ENCODE data around the gene NOP9. TPM values are rescaled to one million over a fixed set of nuclear protein-coding genes. Genes with fewer than 3 reads are reported as not detected.
"Not testable (repeated sequence)": the region's sequence is repeated elsewhere in the genome, so short reads cannot be mapped to it uniquely, and the experiment has no call there.

NOP9 gene
- total RNA-seq, 1 experiment from 2014 or later = 29.8 TPM

DNA sequence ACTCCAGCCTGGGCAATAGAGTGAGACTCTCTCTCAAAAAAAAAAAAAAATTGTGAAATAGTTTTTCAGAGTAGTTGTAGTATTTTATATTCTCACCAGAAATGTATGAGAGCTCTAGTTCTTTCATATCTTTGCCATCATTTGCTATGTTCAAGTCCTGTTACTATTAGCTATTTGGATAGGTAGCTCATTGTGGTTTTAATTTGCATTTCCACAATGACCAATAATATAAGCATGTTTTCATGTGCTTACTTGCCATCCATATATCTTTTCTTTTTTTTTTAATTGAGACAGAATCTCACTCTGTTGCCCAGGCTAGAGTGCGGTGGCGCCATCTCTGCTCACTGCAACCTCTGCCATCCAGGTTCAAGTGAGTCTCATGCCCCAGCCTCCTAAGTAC is 48.5 kb downstream of the NOP9 start:
- no TSS peak for BruUV-seq (replicated peaks)
- H3K4me3 Mint-ChIP-seq (ENCODE audit: unreplicated experiment) = no peak overlapping the region
- no peak for DNase-seq (ENCODE audit: unreplicated experiment)

DNA sequence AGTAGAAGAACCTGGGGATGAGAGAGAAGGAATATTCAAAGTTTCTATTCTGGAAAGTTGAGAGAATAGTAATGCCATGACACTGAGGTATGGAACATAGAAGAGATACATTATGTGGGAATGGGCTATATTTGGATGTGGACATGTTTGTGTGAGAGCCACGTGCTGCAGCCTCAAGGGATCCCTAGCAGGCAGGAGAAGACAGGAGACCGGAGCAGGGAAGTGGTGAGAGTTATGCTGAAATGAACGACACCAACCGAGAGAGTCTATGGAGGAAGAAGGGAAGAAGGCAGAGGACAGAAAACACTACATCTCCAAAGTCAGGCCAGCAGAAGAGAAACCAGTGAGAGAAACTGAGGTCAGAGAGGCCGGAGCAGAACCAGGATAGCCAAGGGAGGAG is 50.1 kb downstream of the NOP9 start:
- intact Hi-C loops (cut with micrococcal nuclease) = no loop called here
- TF ChIP-seq CTCF (IDR thresholded peaks at IDR 0.05; ENCODE audit: unreplicated experiment) = no peak
- Mint-ChIP-seq H3K36me3 (ENCODE audit: insufficient read depth, unreplicated experiment) (no peaks in the 10 kb centered on the region), H3K4me3 (ENCODE audit: unreplicated experiment) (no peak overlapping the region), H3K27ac (ENCODE audit: low read depth, unreplicated experiment) (no peak overlapping the region), H3K4me1 (ENCODE audit: insufficient read depth, unreplicated experiment) (peaks cover 18% of the 10 kb centered on the region), H3K9me3 (ENCODE audit: unreplicated experiment) (no peaks in the 10 kb centered on the region), H3K27me3 (ENCODE audit: insufficient read depth, unreplicated experiment) (peaks cover 16% of the 10 kb centered on the region)
- POLR2A ChIA-PET = interaction anchor here (0.8 to 3.0 kb wide), 2 partner anchors 86 to 93 kb away, joined by 3 to 11 read pairs; partner anchors contain the start of gene SDR39U1
- BruUV-seq (replicated peaks) = no TSS peak
- CTCF ChIA-PET = interaction anchor here (0.6 to 5.6 kb wide), 9 partner anchors 10 to 82 kb away, joined by 3 to 40 read pairs (median 4); partner anchors contain the start of gene ADCY4
- DNase-seq (ENCODE audit: unreplicated experiment) = no peak

More for the DNA sequence above, 48.5 kb downstream of the NOP9 start:
- Mint-ChIP-seq H3K36me3 (ENCODE audit: insufficient read depth, unreplicated experiment) (no peaks in the 10 kb centered on the region), H3K9me3 (ENCODE audit: unreplicated experiment) (no peaks in the 10 kb centered on the region), H3K27ac (ENCODE audit: low read depth, unreplicated experiment) (no peak overlapping the region), H3K4me1 (ENCODE audit: insufficient read depth, unreplicated experiment) (peaks cover 8% of the 10 kb centered on the region), H3K27me3 (ENCODE audit: insufficient read depth, unreplicated experiment) (peaks cover 27% of the 10 kb centered on the region)
- intact Hi-C loops (cut with micrococcal nuclease) = no loop called here
- ChIA-PET CTCF (interaction anchor here (0.6 to 5.6 kb wide), 9 partner anchors 14 to 331 kb away, joined by 3 to 108 read pairs (median 7); partner anchors contain the start of gene ADCY4), POLR2A (interaction anchor here (0.7 to 1.0 kb wide), 2 partner anchors 48 to 49 kb away, joined by 3 to 4 read pairs; partner anchors contain the start of genes DHRS1 and NOP9)
- TF ChIP-seq CTCF (IDR thresholded peaks at IDR 0.05; ENCODE audit: unreplicated experiment) = no peak

- peak; percentile 45 for DNase-seq (ENCODE audit: unreplicated experiment)
- Mint-ChIP-seq H3K4me3 (ENCODE audit: unreplicated experiment) (no peak overlapping the region), H3K4me1 (ENCODE audit: insufficient read depth, unreplicated experiment) (peaks cover 18% of the 10 kb centered on the region), H3K27ac (ENCODE audit: low read depth, unreplicated experiment) (no peak overlapping the region), H3K9me3 (ENCODE audit: unreplicated experiment) (no peaks in the 10 kb centered on the region), H3K36me3 (ENCODE audit: insufficient read depth, unreplicated experiment) (no peaks in the 10 kb centered on the region), H3K27me3 (ENCODE audit: insufficient read depth, unreplicated experiment) (peaks cover 16% of the 10 kb centered on the region)
- TF ChIP-seq CTCF (IDR thresholded peaks at IDR 0.05; ENCODE audit: unreplicated experiment) = no peak
- intact Hi-C loops (cut with micrococcal nuclease) = no loop called here
- ChIA-PET POLR2A (interaction anchor here (1.0 to 3.5 kb wide), 6 partner anchors 11 to 91 kb away, joined by 3 to 16 read pairs (median 8); partner anchors contain the start of genes CBLN3, KHNYN and SDR39U1), CTCF (interaction anchor here (0.7 to 5.6 kb wide), 13 partner anchors 10 to 86 kb away, joined by 3 to 40 read pairs (median 5); partner anchors contain the start of gene ADCY4)
- no TSS peak for BruUV-seq (replicated peaks)
These were observed 51.9 kb downstream of the NOP9 start for GRCh38 chr14:24351517-24351916.

GRCh38 chr14:24353559-24354481 is 54.2 kb downstream of the NOP9 start:
- TF ChIP-seq CTCF (IDR thresholded peaks at IDR 0.05; ENCODE audit: unreplicated experiment) = no peak
- BruUV-seq (replicated peaks) = no TSS peak
- DNase-seq (ENCODE audit: unreplicated experiment) = peak; percentile 56
- Mint-ChIP-seq H3K36me3 (ENCODE audit: insufficient read depth, unreplicated experiment) (no peaks in the 10 kb centered on the region), H3K9me3 (ENCODE audit: unreplicated experiment) (no peaks in the 10 kb centered on the region), H3K27me3 (ENCODE audit: insufficient read depth, unreplicated experiment) (peaks cover 16% of the 10 kb centered on the region), H3K27ac (ENCODE audit: low read depth, unreplicated experiment) (peak overlapping the region; percentile 52), H3K4me1 (ENCODE audit: insufficient read depth, unreplicated experiment) (peaks cover 18% of the 10 kb centered on the region), H3K4me3 (ENCODE audit: unreplicated experiment) (no peak overlapping the region)
- CTCF ChIA-PET = interaction anchor here (1.2 to 5.6 kb wide), 4 partner anchors 8 to 77 kb away, joined by 3 to 36 read pairs (median 10); no protein-coding TSS in a partner anchor
- POLR2A ChIA-PET = interaction anchor here (3.5 kb wide), 1 partner anchor 77 kb away, joined by 16 read pairs; the partner anchor contains the start of genes CBLN3 and KHNYN
- intact Hi-C loops (cut with micrococcal nuclease) = no loop called here

DNA sequence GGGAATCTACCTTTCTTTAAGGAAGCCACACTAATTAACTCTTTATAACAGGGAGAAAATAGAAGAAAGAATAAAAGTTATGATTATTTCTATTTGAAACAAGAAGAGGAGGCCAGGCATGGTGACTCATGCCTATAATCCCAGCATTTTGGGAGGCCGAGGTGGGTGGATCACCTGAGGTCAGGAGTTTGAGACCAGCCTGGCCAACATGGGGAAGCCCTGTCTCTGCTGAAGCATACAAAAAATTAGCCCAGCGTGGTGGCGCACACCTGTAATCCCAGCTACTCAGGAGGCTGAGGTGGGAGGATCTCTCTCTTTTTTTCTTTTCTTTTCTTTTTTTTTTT is 54.8 kb downstream of the NOP9 start:
- Mint-ChIP-seq H3K4me1 (ENCODE audit: insufficient read depth, unreplicated experiment) (peaks cover 18% of the 10 kb centered on the region), H3K27ac (ENCODE audit: low read depth, unreplicated experiment) (peak overlapping the region; percentile 52), H3K27me3 (ENCODE audit: insufficient read depth, unreplicated experiment) (peaks cover 10% of the 10 kb centered on the region)
- BruUV-seq (replicated peaks); intact Hi-C loops (cut with micrococcal nuclease); H3K9me3 Mint-ChIP-seq (ENCODE audit: unreplicated experiment); DNase-seq (ENCODE audit: unreplicated experiment); H3K4me3 Mint-ChIP-seq (ENCODE audit: unreplicated experiment); H3K36me3 Mint-ChIP-seq (ENCODE audit: insufficient read depth, unreplicated experiment): not testable (repeated sequence)
- POLR2A ChIA-PET = interaction anchor here (1.3 kb wide), 1 partner anchor 11 kb away, joined by 4 read pairs; no protein-coding TSS in a partner anchor
- CTCF ChIA-PET = interaction anchor here (1.7 to 5.6 kb wide), 2 partner anchors 21 to 77 kb away, joined by 6 to 36 read pairs; no protein-coding TSS in a partner anchor
